Right lobe of liver (tissue), 6 donors: ENCODE results near the gene ANKLE2. TPM values are rescaled to one million over a fixed set of nuclear protein-coding genes. Genes with fewer than 3 reads are reported as not detected.

Experiments
- ATAC-seq, 4 donors: fragments of 200-7000 bp; cut with Tn5 transposase; one replicate each; pipeline ENCODE4 v1.9.1; 2020; ENCODE audit warnings: mild to moderate bottlenecking in 4 of 4, moderate library complexity in 4 of 4
- DNase-seq, 3 donors: peaks; one replicate each; pipeline ENCODE4 v3.0.0-alpha.2; 2020
- H3K27ac ChIP-seq, 3 donors: fragments of 200-600 bp; one replicate each; pipeline ENCODE4 v1.8.0; 2022
- H3K27me3 ChIP-seq, 2 donors: fragments of 200-600 bp; one replicate each; pipeline ENCODE4 v1.8.0; 2022
- H3K36me3 ChIP-seq, 4 donors: fragments of 200-600 bp; sonication (generic) in 1 of 4; one replicate each; pipeline versions ENCODE4 v1.5.1 to v1.8.0; 2017 to 2022; ENCODE audit warnings: control low read depth in 1 of 4
- H3K4me1 ChIP-seq, 4 donors: fragments of 200-600 bp; sonication (generic) in 1 of 4; one replicate each; pipeline versions ENCODE4 v1.5.1 to v1.8.0; 2017 to 2022; ENCODE audit warnings: control low read depth in 1 of 4
- H3K4me3 ChIP-seq, 3 donors: fragments of 200-600 bp; one replicate each; pipeline ENCODE4 v1.8.0; 2022
- H3K9me3 ChIP-seq, 4 donors: fragments of 200-600 bp; sonication (generic) in 1 of 4; one replicate each; pipeline versions ENCODE4 v1.5.1 to v1.8.0; 2017 to 2022; ENCODE audit warnings: control low read depth in 1 of 4
- POLR2A ChIP-seq: fragments of 450-650 bp; IDR thresholded peaks from one replicate; pipeline ENCODE4 v1.6.1; 2017; ENCODE audit warnings: antibody characterized with exemption, mild to moderate bottlenecking
- WGBS: methylation state at CpG from one replicate; pipeline ENCODE4 v1.1.6; 2018; ENCODE audit warnings: low coverage, low lambda C conversion rate; ENCODE audit not compliant: insufficient coverage; ENCODE audit errors: missing lambda C conversion rate; 5-methylcytosine and 5-hydroxymethylcytosine counted together
- intact Hi-C, 2 donors: fragments of 100-400 bp; cut with DNase I; formaldehyde crosslinking; loops; one replicate each; pipeline versions ENCODE4 v1.11.2 to v1.14.1; 2022
- total RNA-seq, 6 experiments: library from RNA; depleted of rRNA in 2 of 6; stranded (reverse); fragments of >200 nt in 2 of 6; fragmentation: NEBNext Ultra II Directional in 3 of 6; extraction: Animal tissue kit (Norgen Biotek cat#: 25700) in 3 of 6; gene quantifications; one replicate each; pipeline versions ENCODE4 v1.1.0 to v1.2.4, GENCODE V29; 2016 to 2023
- TF ChIP-seq, protein P1 (sequence below), 4 donors: fragments of 200-600 bp in 3 of 4; fragments of 450-650 bp in 1 of 4; IDR thresholded peaks; one replicate each; pipeline versions ENCODE4 v1.5.1 to v1.8.0; 2016 to 2022; ENCODE audit warnings: antibody characterized with exemption in 4 of 4, mild to moderate bottlenecking in 2 of 4
- donor health status: DM: no; HTN: yes; CAD: no.
- donor health status: DM: no; HTN: no; CAD: no.
- donor health status: DM: no; HTN: no; CAD: no.
- donor health status: DM: no; HTN: yes; CAD: no.
- donor health status: DM: no; HTN: yes; CAD: no.

ANKLE2 gene
- total RNA-seq, 6 experiments from 2014 or later: 13.9 to 25.1 (median 15.7) TPM

- peak in 3 of 4 donors; percentile 8 to 38 (median 20) for ATAC-seq
- intact Hi-C loops: no loop called here
- H3K4me3 ChIP-seq: no peak overlapping the region
- H3K4me1 ChIP-seq: peaks cover 0 to 6% (median 0%) of the 10 kb centered on the region in 4 donors
- TF ChIP-seq, protein P1, sequence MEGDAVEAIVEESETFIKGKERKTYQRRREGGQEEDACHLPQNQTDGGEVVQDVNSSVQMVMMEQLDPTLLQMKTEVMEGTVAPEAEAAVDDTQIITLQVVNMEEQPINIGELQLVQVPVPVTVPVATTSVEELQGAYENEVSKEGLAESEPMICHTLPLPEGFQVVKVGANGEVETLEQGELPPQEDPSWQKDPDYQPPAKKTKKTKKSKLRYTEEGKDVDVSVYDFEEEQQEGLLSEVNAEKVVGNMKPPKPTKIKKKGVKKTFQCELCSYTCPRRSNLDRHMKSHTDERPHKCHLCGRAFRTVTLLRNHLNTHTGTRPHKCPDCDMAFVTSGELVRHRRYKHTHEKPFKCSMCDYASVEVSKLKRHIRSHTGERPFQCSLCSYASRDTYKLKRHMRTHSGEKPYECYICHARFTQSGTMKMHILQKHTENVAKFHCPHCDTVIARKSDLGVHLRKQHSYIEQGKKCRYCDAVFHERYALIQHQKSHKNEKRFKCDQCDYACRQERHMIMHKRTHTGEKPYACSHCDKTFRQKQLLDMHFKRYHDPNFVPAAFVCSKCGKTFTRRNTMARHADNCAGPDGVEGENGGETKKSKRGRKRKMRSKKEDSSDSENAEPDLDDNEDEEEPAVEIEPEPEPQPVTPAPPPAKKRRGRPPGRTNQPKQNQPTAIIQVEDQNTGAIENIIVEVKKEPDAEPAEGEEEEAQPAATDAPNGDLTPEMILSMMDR (IDR thresholded peaks at IDR 0.05): no peak
- TF ChIP-seq POLR2A: no peak
- DNase-seq: no peak
- H3K27ac ChIP-seq: no peak overlapping the region
- H3K36me3 ChIP-seq: peaks cover 0 to 62% (median 24%) of the 10 kb centered on the region in 4 donors
- H3K27me3 ChIP-seq: no peaks in the 10 kb centered on the region
- WGBS: 77% methylated on average over 11 of the region's 14 CpGs
- no peaks in the 10 kb centered on the region for H3K9me3 ChIP-seq
Observed at GRCh38 chr12:132772606-132773005, 11.0 kb upstream of the ANKLE2 start.

DNA sequence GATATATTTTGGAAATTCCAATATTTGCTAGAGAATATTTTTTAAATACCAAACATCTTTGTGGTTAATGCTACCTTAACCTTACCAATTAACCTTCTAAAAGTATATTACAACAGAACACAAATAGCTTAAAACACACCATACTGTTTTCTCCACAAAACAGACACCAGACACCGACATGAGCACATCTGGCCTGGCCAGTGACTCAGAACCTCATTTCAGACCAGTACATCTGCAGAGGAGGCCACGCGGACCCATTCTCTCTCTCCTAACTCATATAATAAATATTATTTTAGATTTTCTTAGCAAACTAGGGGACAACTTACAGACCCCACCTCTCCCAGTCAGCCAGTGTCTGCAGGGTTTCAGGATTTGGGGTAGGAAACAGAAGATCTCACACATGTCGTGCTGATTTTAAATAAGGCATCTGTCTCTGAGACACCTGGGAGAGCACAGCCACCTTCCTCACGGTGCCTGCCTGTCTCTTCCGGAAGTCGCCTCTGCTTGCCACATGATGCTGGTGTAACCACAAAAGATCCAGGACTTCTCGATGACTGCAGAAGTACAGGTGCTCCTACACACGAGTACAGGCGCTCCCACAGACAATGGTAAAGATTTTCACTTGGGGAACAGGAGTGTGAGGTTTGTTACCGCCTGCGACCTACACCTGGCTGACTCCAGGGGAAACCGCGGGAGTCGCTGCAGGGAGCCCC, 9.7 kb upstream of the ANKLE2 start:
- H3K9me3 ChIP-seq: no peaks in the 10 kb centered on the region
- peaks cover 0 to 51% (median 17%) of the 10 kb centered on the region in 4 donors for H3K36me3 ChIP-seq
- no peak overlapping the region for H3K4me3 ChIP-seq
- 78% methylated on average over 9 of the region's 15 CpGs for WGBS
- DNase-seq (no peak), ATAC-seq (no peak)
- H3K4me1 ChIP-seq: peaks cover 0 to 6% (median 0%) of the 10 kb centered on the region in 4 donors
- H3K27me3 ChIP-seq: no peaks in the 10 kb centered on the region
- no peak overlapping the region for H3K27ac ChIP-seq
- intact Hi-C loops: no loop called here
- no peak for TF ChIP-seq POLR2A
- TF ChIP-seq, protein P1 (IDR thresholded peaks at IDR 0.05): no peak

- no peaks in the 10 kb centered on the region for H3K9me3 ChIP-seq
- no peak for TF ChIP-seq POLR2A
- TF ChIP-seq, protein P1 (IDR thresholded peaks at IDR 0.05): no peak
- H3K27me3 ChIP-seq: no peaks in the 10 kb centered on the region
- H3K4me1 ChIP-seq: peaks cover 0 to 6% (median 0%) of the 10 kb centered on the region in 4 donors
- ATAC-seq (peak; percentile 36 to 54 (median 47)), DNase-seq (peak; percentile 74 to 83 (median 77))
- H3K4me3 ChIP-seq: no peak overlapping the region
- peaks cover 0 to 10% (median 0%) of the 10 kb centered on the region in 4 donors for H3K36me3 ChIP-seq
- WGBS: 32% methylated on average over 14 of the region's 27 CpGs
- H3K27ac ChIP-seq: peak overlapping the region; percentile 3 to 59 (median 10)
- intact Hi-C loops: no loop called here
Observed at GRCh38 chr12:132766380-132767085, 4.9 kb upstream of the ANKLE2 start.

DNA sequence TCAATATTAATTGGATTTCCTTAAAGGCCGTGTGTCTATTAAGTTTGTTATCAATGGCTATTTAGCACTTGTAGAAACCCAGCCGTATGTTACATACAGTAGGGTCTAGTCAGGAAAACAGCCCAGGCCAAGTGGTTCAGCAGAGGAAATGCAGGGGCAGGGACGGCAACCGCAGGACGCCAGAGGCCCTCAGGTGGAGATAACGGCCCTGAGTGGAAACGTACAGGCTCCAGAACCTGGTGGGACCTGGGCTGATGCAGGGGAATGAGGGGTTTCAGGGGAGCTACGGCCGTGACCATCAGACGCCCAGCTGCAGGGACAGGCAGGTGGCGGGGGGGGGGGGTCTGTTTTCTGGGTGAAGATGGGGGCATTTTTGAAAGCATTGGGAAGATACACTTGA, 3.7 kb upstream of the ANKLE2 start:
- no peak for ATAC-seq

More for the DNA sequence above, 3.7 kb upstream of the ANKLE2 start:
- H3K9me3 ChIP-seq: no peaks in the 10 kb centered on the region
- no peak overlapping the region for H3K27ac ChIP-seq
- H3K4me3 ChIP-seq: no peak overlapping the region
- H3K4me1 ChIP-seq: peaks cover 0 to 8% (median 2%) of the 10 kb centered on the region in 4 donors
- DNase-seq: no peak
- no peaks in the 10 kb centered on the region for H3K27me3 ChIP-seq
- TF ChIP-seq, protein P1 (IDR thresholded peaks at IDR 0.05): no peak
- no peak for TF ChIP-seq POLR2A
- intact Hi-C loops: no loop called here
- H3K36me3 ChIP-seq: peaks cover 0 to 5% (median 0%) of the 10 kb centered on the region in 4 donors
- 72% methylated on average over 10 of the region's 11 CpGs for WGBS
